Measurements from ENCODE around the gene FOXE3. TPM values are rescaled to one million over a fixed set of nuclear protein-coding genes. Genes with fewer than 3 reads are reported as not detected.
A peak's percentile ranks its signal among the peaks of the same experiment; 100 is the strongest.

Gene FOXE3
- total RNA-seq, 5 donors from 2014 or later (not counting 1 experiment from before 2014, with no cell fraction given): 0.18 TPM; not detected in 4

GRCh38 chr1:47407481-47407880, 8.6 kb upstream of the FOXE3 start:
- DNase-seq: no peak
- Histone ChIP-seq H3K9me3 (no peaks in the 10 kb centered on the region), H3K4me3 (ENCODE audit: control insufficient read depth in 1 of 2, extremely low read depth in 1 of 2, low read length in 1 of 2) (no peak overlapping the region), H3K27me3 (replicated peaks in 1 of 2; ENCODE audit: control insufficient read depth in 2 of 2, extremely low read depth in 1 of 2, insufficient read depth in 2 of 2, low read length in 1 of 2) (peaks cover 0 to 22% of the 10 kb centered on the region in 2 experiments), H3K27ac (ENCODE audit: low read length) (no peak overlapping the region), H3K4me1 (ENCODE audit: control insufficient read depth in 1 of 2, extremely low read depth in 1 of 2, insufficient read depth in 2 of 2, low read length in 2 of 2) (no peaks in the 10 kb centered on the region), H3K36me3 (ENCODE audit: control insufficient read depth in 2 of 2, extremely low read depth in 1 of 2, insufficient read depth in 1 of 2, low read length in 1 of 2) (no peaks in the 10 kb centered on the region)
- H3K36me3 Mint-ChIP-seq: no peaks in the 10 kb centered on the region
- no peaks in the 10 kb centered on the region for H3K4me1 Mint-ChIP-seq
- ChIA-PET POLR2A (no interaction called here), CTCF (no interaction called here)
- no peaks in the 10 kb centered on the region for H3K9me3 Mint-ChIP-seq
- peaks cover 4 to 22% of the 10 kb centered on the region in 2 donors for H3K27me3 Mint-ChIP-seq
- WGBS (ENCODE audit: insufficient coverage): no CpG with 5 or more reads among the region's 3 CpGs
- H3K4me3 Mint-ChIP-seq: no peak overlapping the region
- ATAC-seq (replicated peaks in 1 of 4): no peak
- H3K27ac Mint-ChIP-seq: no peak overlapping the region

GRCh38 chr1:47409311-47410067, 6.6 kb upstream of the FOXE3 start:
- H3K27me3 Mint-ChIP-seq: peaks cover 14 to 24% of the 10 kb centered on the region in 2 donors
- Histone ChIP-seq H3K36me3 (ENCODE audit: control insufficient read depth in 2 of 2, extremely low read depth in 1 of 2, insufficient read depth in 1 of 2, low read length in 1 of 2) (no peaks in the 10 kb centered on the region), H3K4me1 (ENCODE audit: control insufficient read depth in 1 of 2, extremely low read depth in 1 of 2, insufficient read depth in 2 of 2, low read length in 2 of 2) (no peaks in the 10 kb centered on the region), H3K4me3 (ENCODE audit: control insufficient read depth in 1 of 2, extremely low read depth in 1 of 2, low read length in 1 of 2) (no peak overlapping the region), H3K27me3 (replicated peaks in 1 of 2; ENCODE audit: control insufficient read depth in 2 of 2, extremely low read depth in 1 of 2, insufficient read depth in 2 of 2, low read length in 1 of 2) (peaks cover 0 to 26% of the 10 kb centered on the region in 2 experiments), H3K9me3 (no peaks in the 10 kb centered on the region), H3K27ac (ENCODE audit: low read length) (no peak overlapping the region)
- ChIA-PET POLR2A (no interaction called here), CTCF (no interaction called here)
- no peaks in the 10 kb centered on the region for H3K36me3 Mint-ChIP-seq
- ATAC-seq (replicated peaks in 1 of 4) (no peak), DNase-seq (no peak)
- WGBS (ENCODE audit: insufficient coverage): 86% methylated on average over 12 of the region's 12 CpGs
- H3K4me3 Mint-ChIP-seq: no peak overlapping the region
- no peaks in the 10 kb centered on the region for H3K9me3 Mint-ChIP-seq
- H3K27ac Mint-ChIP-seq: no peak overlapping the region
- no peaks in the 10 kb centered on the region for H3K4me1 Mint-ChIP-seq

DNA sequence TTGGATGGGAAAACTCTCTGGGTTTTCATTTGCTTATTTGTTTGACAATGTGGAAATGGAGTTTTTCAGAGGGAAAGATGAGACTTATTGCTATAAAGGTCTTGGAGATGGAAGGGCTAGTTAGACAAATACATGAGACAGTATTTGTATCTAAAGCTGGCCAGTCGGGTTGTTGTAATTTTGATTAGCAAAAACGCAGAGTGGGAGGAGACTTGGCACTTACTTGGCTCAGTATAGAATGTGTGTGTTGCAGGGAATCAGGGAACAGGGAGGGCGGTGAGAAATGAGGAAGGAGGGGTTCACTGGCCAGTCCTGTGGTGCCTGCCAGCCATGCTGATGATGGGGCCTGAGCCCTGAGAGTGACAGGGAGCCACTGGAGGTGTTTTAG, 6.0 kb upstream of the FOXE3 start:
- Histone ChIP-seq H3K27me3 (replicated peaks in 1 of 2; ENCODE audit: control insufficient read depth in 2 of 2, extremely low read depth in 1 of 2, insufficient read depth in 2 of 2, low read length in 1 of 2) (peaks cover 0 to 30% of the 10 kb centered on the region in 2 experiments), H3K36me3 (ENCODE audit: control insufficient read depth in 2 of 2, extremely low read depth in 1 of 2, insufficient read depth in 1 of 2, low read length in 1 of 2) (no peaks in the 10 kb centered on the region), H3K4me3 (ENCODE audit: control insufficient read depth in 1 of 2, extremely low read depth in 1 of 2, low read length in 1 of 2) (no peak overlapping the region), H3K27ac (ENCODE audit: low read length) (no peak overlapping the region), H3K4me1 (ENCODE audit: control insufficient read depth in 1 of 2, extremely low read depth in 1 of 2, insufficient read depth in 2 of 2, low read length in 2 of 2) (no peaks in the 10 kb centered on the region), H3K9me3 (no peaks in the 10 kb centered on the region)
- Mint-ChIP-seq H3K27me3 (peaks cover 17 to 25% of the 10 kb centered on the region in 2 donors), H3K36me3 (no peaks in the 10 kb centered on the region), H3K27ac (no peak overlapping the region), H3K4me1 (no peaks in the 10 kb centered on the region), H3K9me3 (no peaks in the 10 kb centered on the region), H3K4me3 (no peak overlapping the region)
- ChIA-PET POLR2A (no interaction called here), CTCF (no interaction called here)
- DNase-seq (no peak), ATAC-seq (replicated peaks in 1 of 4) (no peak)
- WGBS (ENCODE audit: insufficient coverage): 80% methylated on average over 3 of the region's 3 CpGs

DNA sequence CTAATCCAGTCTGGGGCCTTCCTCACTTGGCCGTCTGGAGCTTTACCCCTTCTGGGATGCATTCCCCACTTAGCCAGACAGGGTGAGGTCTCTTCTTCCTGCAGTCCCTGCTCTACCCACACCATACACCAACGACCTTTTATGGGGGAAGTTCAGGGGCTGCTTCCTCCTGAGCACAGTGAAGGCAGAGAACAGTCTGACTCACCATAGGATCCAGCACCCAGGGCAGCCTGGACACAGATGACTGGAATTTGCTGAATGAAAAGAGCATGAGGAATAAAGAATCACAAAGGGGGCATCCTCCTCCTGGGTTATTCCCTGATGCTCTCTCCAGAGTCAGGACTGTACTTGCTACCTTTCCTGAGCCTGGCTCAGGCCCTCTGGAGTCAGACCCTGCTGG, 4.6 kb upstream of the FOXE3 start:
- Histone ChIP-seq H3K4me1 (ENCODE audit: control insufficient read depth in 1 of 2, extremely low read depth in 1 of 2, insufficient read depth in 2 of 2, low read length in 2 of 2) (no peaks in the 10 kb centered on the region), H3K27ac (ENCODE audit: low read length) (no peak overlapping the region), H3K9me3 (no peaks in the 10 kb centered on the region), H3K4me3 (ENCODE audit: control insufficient read depth in 1 of 2, extremely low read depth in 1 of 2, low read length in 1 of 2) (no peak overlapping the region), H3K36me3 (ENCODE audit: control insufficient read depth in 2 of 2, extremely low read depth in 1 of 2, insufficient read depth in 1 of 2, low read length in 1 of 2) (no peaks in the 10 kb centered on the region), H3K27me3 (replicated peaks in 1 of 2; ENCODE audit: control insufficient read depth in 2 of 2, extremely low read depth in 1 of 2, insufficient read depth in 2 of 2, low read length in 1 of 2) (peaks cover 0 to 42% of the 10 kb centered on the region in 2 experiments)
- Mint-ChIP-seq H3K36me3 (no peaks in the 10 kb centered on the region), H3K9me3 (no peaks in the 10 kb centered on the region), H3K27me3 (peaks cover 27 to 33% of the 10 kb centered on the region in 2 donors), H3K4me3 (no peak overlapping the region), H3K27ac (no peak overlapping the region), H3K4me1 (peaks cover 0 to under 1% (median 0%) of the 10 kb centered on the region in 3 donors)
- CTCF ChIA-PET: no interaction called here
- WGBS (ENCODE audit: insufficient coverage): 0% methylated on average over 1 of the region's 2 CpGs
- ATAC-seq (replicated peaks in 1 of 4) (no peak), DNase-seq (no peak)
- POLR2A ChIA-PET: no interaction called here

- DNase-seq: no peak
- Mint-ChIP-seq H3K27me3 (peaks cover 32 to 36% of the 10 kb centered on the region in 2 donors), H3K27ac (no peak overlapping the region), H3K4me1 (peaks cover 0 to 4% (median 3%) of the 10 kb centered on the region in 3 donors), H3K4me3 (no peak overlapping the region), H3K36me3 (no peaks in the 10 kb centered on the region), H3K9me3 (no peaks in the 10 kb centered on the region)
- Histone ChIP-seq H3K4me1 (ENCODE audit: control insufficient read depth in 1 of 2, extremely low read depth in 1 of 2, insufficient read depth in 2 of 2, low read length in 2 of 2) (peaks cover 0 to 3% of the 10 kb centered on the region in 2 experiments), H3K36me3 (ENCODE audit: control insufficient read depth in 2 of 2, extremely low read depth in 1 of 2, insufficient read depth in 1 of 2, low read length in 1 of 2) (no peaks in the 10 kb centered on the region), H3K9me3 (no peaks in the 10 kb centered on the region), H3K4me3 (ENCODE audit: control insufficient read depth in 1 of 2, extremely low read depth in 1 of 2, low read length in 1 of 2) (no peak overlapping the region), H3K27ac (ENCODE audit: low read length) (no peak overlapping the region), H3K27me3 (replicated peaks in 1 of 2; ENCODE audit: control insufficient read depth in 2 of 2, extremely low read depth in 1 of 2, insufficient read depth in 2 of 2, low read length in 1 of 2) (peaks cover 0 to 48% of the 10 kb centered on the region in 2 experiments)
- ChIA-PET POLR2A (interaction anchor here in 1 of 2 donors (0.6 kb wide), 1 partner anchor 82 kb away, joined by 3 read pairs; no protein-coding TSS in a partner anchor), CTCF (no interaction called here)
- ATAC-seq (replicated peaks in 1 of 4): no peak
- 84% methylated on average over 14 of the region's 14 CpGs for WGBS (ENCODE audit: insufficient coverage)
These were observed 3.6 kb upstream of the FOXE3 start for GRCh38 chr1:47412437-47412836.

DNA sequence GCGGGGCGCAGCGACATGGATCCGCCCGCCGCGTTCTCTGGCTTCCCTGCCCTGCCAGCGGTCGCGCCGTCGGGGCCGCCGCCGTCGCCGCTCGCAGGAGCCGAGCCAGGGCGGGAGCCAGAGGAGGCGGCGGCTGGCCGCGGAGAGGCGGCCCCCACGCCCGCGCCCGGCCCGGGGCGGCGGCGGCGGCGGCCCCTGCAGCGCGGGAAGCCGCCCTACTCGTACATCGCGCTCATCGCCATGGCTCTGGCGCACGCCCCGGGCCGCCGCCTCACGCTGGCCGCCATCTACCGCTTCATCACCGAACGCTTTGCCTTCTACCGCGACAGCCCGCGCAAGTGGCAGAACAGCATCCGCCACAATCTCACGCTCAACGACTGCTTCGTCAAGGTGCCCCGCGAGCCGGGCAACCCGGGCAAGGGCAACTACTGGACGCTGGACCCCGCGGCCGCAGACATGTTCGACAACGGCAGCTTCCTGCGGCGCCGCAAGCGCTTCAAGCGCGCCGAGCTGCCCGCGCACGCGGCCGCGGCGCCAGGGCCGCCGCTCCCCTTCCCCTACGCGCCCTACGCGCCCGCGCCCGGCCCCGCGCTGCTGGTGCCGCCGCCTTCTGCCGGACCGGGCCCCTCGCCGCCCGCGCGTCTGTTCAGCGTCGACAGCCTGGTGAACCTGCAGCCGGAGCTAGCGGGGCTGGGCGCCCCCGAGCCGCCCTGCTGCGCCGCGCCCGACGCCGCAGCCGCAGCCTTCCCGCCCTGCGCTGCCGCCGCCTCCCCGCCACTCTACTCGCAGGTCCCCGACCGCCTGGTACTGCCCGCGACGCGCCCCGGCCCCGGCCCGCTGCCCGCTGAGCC, 459 bp downstream of the FOXE3 start:
- DNase-seq (no peak), ATAC-seq (replicated peaks in 1 of 4) (peak; percentile 31 to 53 (median 38))
- ChIA-PET POLR2A (no interaction called here), CTCF (no interaction called here)
- H3K4me3 ChIP-seq (ENCODE audit: control insufficient read depth in 1 of 2, extremely low read depth in 1 of 2, low read length in 1 of 2): no peak overlapping the region
- Mint-ChIP-seq H3K27me3 (peaks cover 45 to 57% of the 10 kb centered on the region in 2 donors), H3K9me3 (no peaks in the 10 kb centered on the region), H3K4me3 (peak overlapping the region in 1 of 3 donors; percentile 47), H3K27ac (no peak overlapping the region), H3K4me1 (peaks cover 0 to 7% (median 5%) of the 10 kb centered on the region in 3 donors), H3K36me3 (peaks cover 4% of the 10 kb centered on the region)
- 3% methylated on average over 134 of the region's 134 CpGs for WGBS (ENCODE audit: insufficient coverage)
- no peaks in the 10 kb centered on the region for H3K36me3 ChIP-seq (ENCODE audit: control insufficient read depth in 2 of 2, extremely low read depth in 1 of 2, insufficient read depth in 1 of 2, low read length in 1 of 2)
- H3K9me3 ChIP-seq: no peaks in the 10 kb centered on the region
- peaks cover 0 to 3% of the 10 kb centered on the region in 2 experiments for H3K4me1 ChIP-seq (ENCODE audit: control insufficient read depth in 1 of 2, extremely low read depth in 1 of 2, insufficient read depth in 2 of 2, low read length in 2 of 2)
- H3K27ac ChIP-seq (ENCODE audit: low read length): no peak overlapping the region
- H3K27me3 ChIP-seq (replicated peaks in 1 of 2; ENCODE audit: control insufficient read depth in 2 of 2, extremely low read depth in 1 of 2, insufficient read depth in 2 of 2, low read length in 1 of 2): peaks cover 12 to 59% of the 10 kb centered on the region in 2 experiments
